A172 (cell line): ENCODE measurements around the gene TWIST2. TPM values are rescaled to one million over a fixed set of nuclear protein-coding genes. Genes with fewer than 3 reads are reported as not detected.

Source experiments
- DNase-seq: peaks from one replicate; pipeline ENCODE4 v3.0.0-alpha.2; 2015; ENCODE audit warnings: low spot score
- total RNA-seq: library from RNA; depleted of rRNA; stranded (reverse); fragments of >200 nt; shearing (Covaris generic); gene quantifications from 2 replicates; pipeline ENCODE4 v1.2.3, GENCODE V29; 2014

Gene TWIST2
- total RNA-seq, 1 experiment from 2014 or later = 38.8 TPM

- DNase-seq = peak; percentile 49
These were observed 108.0 kb downstream of the TWIST2 start for GRCh38 chr2:238955648-238956531.

GRCh38 chr2:238956676-238957075 is 108.8 kb downstream of the TWIST2 start:
- no peak for DNase-seq
